GM23338 (cell line): ENCODE measurements around the gene PPFIA4. TPM values are rescaled to one million over a fixed set of nuclear protein-coding genes. Genes with fewer than 3 reads are reported as not detected.

ENCODE experiments used
- ATAC-seq: fragments of 200-7000 bp; cut with Tn5 transposase; 3 replicates; pipeline ENCODE4 v1.9.1; 2020
- DNase-seq: peaks from one replicate; pipeline ENCODE4 v3.0.0-alpha.2; 2015; ENCODE audit warnings: low spot score
- H2AFZ ChIP-seq: fragments of 200-600 bp; sonication (generic); 2 replicates; pipeline ENCODE4 v1.8.0; 2016; ENCODE audit warnings: antibody characterized with exemption, mild to moderate bottlenecking, moderate library complexity
- H3F3A ChIP-seq: fragments of 200-600 bp; sonication (generic); replicated peaks from 2 replicates; pipeline ENCODE4 v1.8.0; 2017; ENCODE audit warnings: antibody characterized with exemption, mixed run types, low read depth
- H3K27ac ChIP-seq: fragments of 200-600 bp; sonication (generic); 2 replicates; pipeline ENCODE4 v1.6.1; 2016; ENCODE audit warnings: low read depth
- H3K27me3 ChIP-seq: fragments of 200-600 bp; sonication (generic); 2 replicates; pipeline ENCODE4 v1.8.0; 2016; ENCODE audit warnings: mild to moderate bottlenecking, mixed run types, moderate library complexity; ENCODE audit not compliant: insufficient read depth
- H3K36me3 ChIP-seq: fragments of 200-600 bp; sonication (generic); 2 replicates; pipeline ENCODE4 v1.8.0; 2016; ENCODE audit warnings: mild to moderate bottlenecking; ENCODE audit not compliant: insufficient read depth
- H3K4me1 ChIP-seq: fragments of 200-600 bp; sonication (generic); 2 replicates; pipeline ENCODE4 v1.8.0; 2016; ENCODE audit warnings: mild to moderate bottlenecking, moderate library complexity; ENCODE audit not compliant: insufficient read depth
- H3K4me2 ChIP-seq: fragments of 200-600 bp; sonication (generic); 2 replicates; pipeline ENCODE4 v1.7.1; 2017; ENCODE audit warnings: mixed run types
- H3K4me3 ChIP-seq: fragments of 200-600 bp; sonication (generic); 2 replicates; pipeline ENCODE4 v1.6.1; 2016; ENCODE audit warnings: mixed run types
- H3K79me2 ChIP-seq: fragments of 200-600 bp; sonication (generic); replicated peaks from 2 replicates; pipeline ENCODE4 v1.8.0; 2017; ENCODE audit warnings: mild to moderate bottlenecking; ENCODE audit not compliant: insufficient read depth
- H3K9me2 ChIP-seq: fragments of 200-600 bp; sonication (generic); 2 replicates; pipeline ENCODE4 v1.8.0; 2017; ENCODE audit not compliant: insufficient read depth
- H4K20me1 ChIP-seq: fragments of 200-600 bp; sonication (generic); replicated peaks from 2 replicates; pipeline ENCODE4 v1.8.0; 2017; ENCODE audit warnings: mild to moderate bottlenecking; ENCODE audit not compliant: insufficient read depth
- H3K27ac Mint-ChIP-seq: 2 replicates; pipeline ENCODE4 v1.8.0; 2020; ENCODE audit warnings: inconsistent platforms, mild to moderate bottlenecking, moderate library complexity, mixed read lengths
- H3K27me3 Mint-ChIP-seq: 3 replicates; pipeline ENCODE4 v1.8.0; 2022; ENCODE audit warnings: low read depth, mild to moderate bottlenecking, moderate library complexity, mixed read lengths, inconsistent platforms; ENCODE audit not compliant: insufficient read depth, poor library complexity
- H3K36me3 Mint-ChIP-seq: 3 replicates; pipeline ENCODE4 v1.8.0; 2021; ENCODE audit warnings: low read depth, mild to moderate bottlenecking, inconsistent platforms, moderate library complexity, mixed read lengths
- H3K4me1 Mint-ChIP-seq: 3 replicates; pipeline ENCODE4 v1.8.0; 2020; ENCODE audit warnings: mild to moderate bottlenecking, inconsistent platforms, mixed read lengths
- H3K4me3 Mint-ChIP-seq: 3 replicates; pipeline ENCODE4 v1.8.0; 2021; ENCODE audit warnings: moderate library complexity, mild to moderate bottlenecking, inconsistent platforms, mixed read lengths
- H3K9me3 Mint-ChIP-seq: 3 replicates; pipeline ENCODE4 v1.8.0; 2020; ENCODE audit warnings: moderate library complexity, mild to moderate bottlenecking, inconsistent platforms, mixed read lengths
- CREB1 ChIP-seq: fragments of 250-450 bp; sonication (Bioruptor Pico); IDR thresholded peaks from 2 replicates; pipeline ENCODE4 v1.5.0; 2020; ENCODE audit warnings: low read depth, mild to moderate bottlenecking, moderate library complexity
- EZH2 ChIP-seq: fragments of 200-600 bp; sonication (generic); IDR thresholded peaks from one replicate; pipeline ENCODE4 v1.8.0; 2017; ENCODE audit warnings: antibody characterized with exemption, mild to moderate bottlenecking, low read depth; ENCODE audit not compliant: unreplicated experiment
- EZH2phosphoT487 ChIP-seq: fragments of 200-600 bp; sonication (generic); IDR thresholded peaks from one replicate; pipeline ENCODE4 v1.8.1; 2018; ENCODE audit warnings: antibody characterized with exemption; ENCODE audit not compliant: unreplicated experiment
- JUNB ChIP-seq: IDR thresholded peaks from one replicate; pipeline ENCODE4 v1.6.1; 2016; ENCODE audit warnings: antibody characterized with exemption; ENCODE audit not compliant: unreplicated experiment
- NANOG ChIP-seq: IDR thresholded peaks from 2 replicates; pipeline ENCODE4 v1.6.1; 2016; ENCODE audit warnings: antibody characterized with exemption, borderline replicate concordance
- POLR2AphosphoS5 ChIP-seq: IDR thresholded peaks from 2 replicates; pipeline ENCODE4 v1.6.1; 2016; ENCODE audit warnings: antibody characterized with exemption, low read depth
- STAT1 ChIP-seq: IDR thresholded peaks from one replicate; pipeline ENCODE4 v1.6.1; 2016; ENCODE audit warnings: antibody characterized with exemption; ENCODE audit not compliant: unreplicated experiment
- ZNF114 ChIP-seq: fragments of 250-450 bp; sonication (Bioruptor Pico); IDR thresholded peaks from 2 replicates; pipeline ENCODE4 v1.5.0; 2020; ENCODE audit warnings: mild to moderate bottlenecking, moderate library complexity
- ZNF331 ChIP-seq: fragments of 250-450 bp; sonication (Bioruptor Pico); IDR thresholded peaks from 2 replicates; pipeline ENCODE4 v1.5.0; 2020; ENCODE audit warnings: low read depth, mild to moderate bottlenecking, moderate library complexity
- polyA plus RNA-seq: library from polyadenylated mRNA; unstranded; fragments of >200 nt; fragmentation: Nextera tagmentation; extraction: Ambion mirVana; gene quantifications from 2 replicates; pipeline ENCODE4 v1.2.1, GENCODE V29; 2016
- total RNA-seq: library from RNA; depleted of rRNA; stranded (reverse); fragments of >200 nt; shearing (Covaris generic); gene quantifications from 2 replicates; pipeline ENCODE4 v1.2.3, GENCODE V29; 2014
- TF ChIP-seq, protein P1 (sequence below): fragments of 250-450 bp; sonication (Bioruptor Pico); IDR thresholded peaks from 2 replicates; pipeline ENCODE4 v1.5.0; 2020; ENCODE audit warnings: mild to moderate bottlenecking, moderate library complexity
- TF ChIP-seq, protein P2 (sequence below): IDR thresholded peaks from one replicate; pipeline ENCODE4 v1.6.1; 2018; ENCODE audit warnings: antibody characterized with exemption; ENCODE audit not compliant: unreplicated experiment
- TF ChIP-seq, protein P3 (sequence below), 2 experiments: fragments of 200-600 bp in 1 of 2; sonication (generic) in 1 of 2; conservative IDR thresholded peaks; 2 replicates each; pipeline versions ENCODE4 v1.5.1 to v1.6.1; 2016 to 2017; ENCODE audit warnings: antibody characterized with exemption in 2 of 2, low read depth in 2 of 2, mild to moderate bottlenecking in 2 of 2, moderate library complexity in 1 of 2
- TF ChIP-seq, protein P4 (sequence below): IDR thresholded peaks from 2 replicates; pipeline ENCODE4 v1.6.1; 2016; ENCODE audit warnings: antibody characterized with exemption

The PPFIA4 gene
- total and polyA plus RNA-seq, 2 experiments from 2014 or later = 1.3 to 7.6 TPM

DNA sequence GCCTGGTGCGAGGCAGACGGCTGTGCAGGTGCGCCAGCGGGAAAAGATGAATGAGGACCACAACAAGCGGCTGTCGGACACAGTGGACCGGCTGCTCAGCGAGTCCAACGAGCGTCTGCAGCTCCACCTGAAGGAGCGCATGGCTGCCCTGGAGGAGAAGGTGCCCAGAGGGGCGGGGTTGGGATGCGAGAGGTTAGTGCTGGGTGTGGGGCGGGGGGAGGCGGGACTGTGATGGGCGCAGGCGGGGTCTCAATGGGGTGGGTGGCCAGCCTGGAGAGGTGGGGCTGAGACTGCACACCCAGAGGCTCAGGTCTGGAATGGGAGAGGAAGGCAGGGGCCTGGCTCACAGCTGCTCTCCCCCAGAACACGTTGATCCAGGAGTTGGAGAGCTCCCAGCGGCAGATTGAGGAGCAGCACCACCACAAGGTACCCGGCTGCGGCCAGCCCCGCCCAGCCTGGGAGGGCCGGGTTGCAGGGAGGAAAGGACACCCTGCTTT, 22.3 kb downstream of the PPFIA4 start:
- H2AFZ ChIP-seq = peak overlapping the region; percentile 85; the same call in 1 of the 2 replicates
- H3K4me1 Mint-ChIP-seq = peaks cover 41% of the 10 kb centered on the region
- no peaks in the 10 kb centered on the region; the same call in 2 of the 3 replicates for H3K9me3 Mint-ChIP-seq
- H3K4me2 ChIP-seq = peak overlapping the region; percentile 43; the same call in 1 of the 2 replicates
- no peaks in the 10 kb centered on the region; the same call in 2 of the 3 replicates for H3K36me3 Mint-ChIP-seq
- DNase-seq (peak; percentile 84), ATAC-seq (peak; percentile 94)
- H3K79me2 ChIP-seq = no peaks in the 10 kb centered on the region
- no peak overlapping the region for H3K4me3 Mint-ChIP-seq
- H3K4me3 ChIP-seq = 0 out of 2 replicates have a peak overlapping the region, but pooled peaks have one; percentile 26
- TF ChIP-seq NANOG (no peak), STAT1 (no peak), CREB1 (CRISPR knock-in tag) (no peak), JUNB (no peak), ZNF114 (CRISPR knock-in tag) (no peak), POLR2AphosphoS5 (no peak), EZH2 (no peak), ZNF331 (CRISPR knock-in tag) (no peak), EZH2phosphoT487 (no peak)
- TF ChIP-seq, protein P1, sequence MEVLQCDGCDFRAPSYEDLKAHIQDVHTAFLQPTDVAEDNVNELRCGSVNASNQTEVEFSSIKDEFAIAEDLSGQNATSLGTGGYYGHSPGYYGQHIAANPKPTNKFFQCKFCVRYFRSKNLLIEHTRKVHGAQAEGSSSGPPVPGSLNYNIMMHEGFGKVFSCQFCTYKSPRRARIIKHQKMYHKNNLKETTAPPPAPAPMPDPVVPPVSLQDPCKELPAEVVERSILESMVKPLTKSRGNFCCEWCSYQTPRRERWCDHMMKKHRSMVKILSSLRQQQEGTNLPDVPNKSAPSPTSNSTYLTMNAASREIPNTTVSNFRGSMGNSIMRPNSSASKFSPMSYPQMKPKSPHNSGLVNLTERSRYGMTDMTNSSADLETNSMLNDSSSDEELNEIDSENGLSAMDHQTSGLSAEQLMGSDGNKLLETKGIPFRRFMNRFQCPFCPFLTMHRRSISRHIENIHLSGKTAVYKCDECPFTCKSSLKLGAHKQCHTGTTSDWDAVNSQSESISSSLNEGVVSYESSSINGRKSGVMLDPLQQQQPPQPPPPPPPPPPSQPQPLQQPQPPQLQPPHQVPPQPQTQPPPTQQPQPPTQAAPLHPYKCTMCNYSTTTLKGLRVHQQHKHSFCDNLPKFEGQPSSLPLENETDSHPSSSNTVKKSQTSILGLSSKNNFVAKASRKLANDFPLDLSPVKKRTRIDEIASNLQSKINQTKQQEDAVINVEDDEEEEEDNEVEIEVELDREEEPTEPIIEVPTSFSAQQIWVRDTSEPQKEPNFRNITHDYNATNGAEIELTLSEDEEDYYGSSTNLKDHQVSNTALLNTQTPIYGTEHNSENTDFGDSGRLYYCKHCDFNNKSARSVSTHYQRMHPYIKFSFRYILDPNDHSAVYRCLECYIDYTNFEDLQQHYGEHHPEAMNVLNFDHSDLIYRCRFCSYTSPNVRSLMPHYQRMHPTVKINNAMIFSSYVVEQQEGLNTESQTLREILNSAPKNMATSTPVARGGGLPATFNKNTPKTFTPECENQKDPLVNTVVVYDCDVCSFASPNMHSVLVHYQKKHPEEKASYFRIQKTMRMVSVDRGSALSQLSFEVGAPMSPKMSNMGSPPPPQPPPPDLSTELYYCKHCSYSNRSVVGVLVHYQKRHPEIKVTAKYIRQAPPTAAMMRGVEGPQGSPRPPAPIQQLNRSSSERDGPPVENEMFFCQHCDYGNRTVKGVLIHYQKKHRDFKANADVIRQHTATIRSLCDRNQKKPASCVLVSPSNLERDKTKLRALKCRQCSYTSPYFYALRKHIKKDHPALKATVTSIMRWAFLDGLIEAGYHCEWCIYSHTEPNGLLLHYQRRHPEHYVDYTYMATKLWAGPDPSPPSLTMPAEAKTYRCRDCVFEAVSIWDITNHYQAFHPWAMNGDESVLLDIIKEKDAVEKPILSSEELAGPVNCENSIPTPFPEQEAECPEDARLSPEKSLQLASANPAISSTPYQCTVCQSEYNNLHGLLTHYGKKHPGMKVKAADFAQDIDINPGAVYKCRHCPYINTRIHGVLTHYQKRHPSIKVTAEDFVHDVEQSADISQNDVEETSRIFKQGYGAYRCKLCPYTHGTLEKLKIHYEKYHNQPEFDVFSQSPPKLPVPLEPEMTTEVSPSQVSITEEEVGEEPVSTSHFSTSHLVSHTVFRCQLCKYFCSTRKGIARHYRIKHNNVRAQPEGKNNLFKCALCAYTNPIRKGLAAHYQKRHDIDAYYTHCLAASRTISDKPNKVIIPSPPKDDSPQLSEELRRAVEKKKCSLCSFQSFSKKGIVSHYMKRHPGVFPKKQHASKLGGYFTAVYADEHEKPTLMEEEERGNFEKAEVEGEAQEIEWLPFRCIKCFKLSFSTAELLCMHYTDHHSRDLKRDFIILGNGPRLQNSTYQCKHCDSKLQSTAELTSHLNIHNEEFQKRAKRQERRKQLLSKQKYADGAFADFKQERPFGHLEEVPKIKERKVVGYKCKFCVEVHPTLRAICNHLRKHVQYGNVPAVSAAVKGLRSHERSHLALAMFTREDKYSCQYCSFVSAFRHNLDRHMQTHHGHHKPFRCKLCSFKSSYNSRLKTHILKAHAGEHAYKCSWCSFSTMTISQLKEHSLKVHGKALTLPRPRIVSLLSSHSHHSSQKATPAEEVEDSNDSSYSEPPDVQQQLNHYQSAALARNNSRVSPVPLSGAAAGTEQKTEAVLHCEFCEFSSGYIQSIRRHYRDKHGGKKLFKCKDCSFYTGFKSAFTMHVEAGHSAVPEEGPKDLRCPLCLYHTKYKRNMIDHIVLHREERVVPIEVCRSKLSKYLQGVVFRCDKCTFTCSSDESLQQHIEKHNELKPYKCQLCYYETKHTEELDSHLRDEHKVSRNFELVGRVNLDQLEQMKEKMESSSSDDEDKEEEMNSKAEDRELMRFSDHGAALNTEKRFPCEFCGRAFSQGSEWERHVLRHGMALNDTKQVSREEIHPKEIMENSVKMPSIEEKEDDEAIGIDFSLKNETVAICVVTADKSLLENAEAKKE (CRISPR knock-in tag) = no peak
- TF ChIP-seq, protein P2, sequence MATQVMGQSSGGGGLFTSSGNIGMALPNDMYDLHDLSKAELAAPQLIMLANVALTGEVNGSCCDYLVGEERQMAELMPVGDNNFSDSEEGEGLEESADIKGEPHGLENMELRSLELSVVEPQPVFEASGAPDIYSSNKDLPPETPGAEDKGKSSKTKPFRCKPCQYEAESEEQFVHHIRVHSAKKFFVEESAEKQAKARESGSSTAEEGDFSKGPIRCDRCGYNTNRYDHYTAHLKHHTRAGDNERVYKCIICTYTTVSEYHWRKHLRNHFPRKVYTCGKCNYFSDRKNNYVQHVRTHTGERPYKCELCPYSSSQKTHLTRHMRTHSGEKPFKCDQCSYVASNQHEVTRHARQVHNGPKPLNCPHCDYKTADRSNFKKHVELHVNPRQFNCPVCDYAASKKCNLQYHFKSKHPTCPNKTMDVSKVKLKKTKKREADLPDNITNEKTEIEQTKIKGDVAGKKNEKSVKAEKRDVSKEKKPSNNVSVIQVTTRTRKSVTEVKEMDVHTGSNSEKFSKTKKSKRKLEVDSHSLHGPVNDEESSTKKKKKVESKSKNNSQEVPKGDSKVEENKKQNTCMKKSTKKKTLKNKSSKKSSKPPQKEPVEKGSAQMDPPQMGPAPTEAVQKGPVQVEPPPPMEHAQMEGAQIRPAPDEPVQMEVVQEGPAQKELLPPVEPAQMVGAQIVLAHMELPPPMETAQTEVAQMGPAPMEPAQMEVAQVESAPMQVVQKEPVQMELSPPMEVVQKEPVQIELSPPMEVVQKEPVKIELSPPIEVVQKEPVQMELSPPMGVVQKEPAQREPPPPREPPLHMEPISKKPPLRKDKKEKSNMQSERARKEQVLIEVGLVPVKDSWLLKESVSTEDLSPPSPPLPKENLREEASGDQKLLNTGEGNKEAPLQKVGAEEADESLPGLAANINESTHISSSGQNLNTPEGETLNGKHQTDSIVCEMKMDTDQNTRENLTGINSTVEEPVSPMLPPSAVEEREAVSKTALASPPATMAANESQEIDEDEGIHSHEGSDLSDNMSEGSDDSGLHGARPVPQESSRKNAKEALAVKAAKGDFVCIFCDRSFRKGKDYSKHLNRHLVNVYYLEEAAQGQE = peak; percentile 43
- TF ChIP-seq, protein P3, sequence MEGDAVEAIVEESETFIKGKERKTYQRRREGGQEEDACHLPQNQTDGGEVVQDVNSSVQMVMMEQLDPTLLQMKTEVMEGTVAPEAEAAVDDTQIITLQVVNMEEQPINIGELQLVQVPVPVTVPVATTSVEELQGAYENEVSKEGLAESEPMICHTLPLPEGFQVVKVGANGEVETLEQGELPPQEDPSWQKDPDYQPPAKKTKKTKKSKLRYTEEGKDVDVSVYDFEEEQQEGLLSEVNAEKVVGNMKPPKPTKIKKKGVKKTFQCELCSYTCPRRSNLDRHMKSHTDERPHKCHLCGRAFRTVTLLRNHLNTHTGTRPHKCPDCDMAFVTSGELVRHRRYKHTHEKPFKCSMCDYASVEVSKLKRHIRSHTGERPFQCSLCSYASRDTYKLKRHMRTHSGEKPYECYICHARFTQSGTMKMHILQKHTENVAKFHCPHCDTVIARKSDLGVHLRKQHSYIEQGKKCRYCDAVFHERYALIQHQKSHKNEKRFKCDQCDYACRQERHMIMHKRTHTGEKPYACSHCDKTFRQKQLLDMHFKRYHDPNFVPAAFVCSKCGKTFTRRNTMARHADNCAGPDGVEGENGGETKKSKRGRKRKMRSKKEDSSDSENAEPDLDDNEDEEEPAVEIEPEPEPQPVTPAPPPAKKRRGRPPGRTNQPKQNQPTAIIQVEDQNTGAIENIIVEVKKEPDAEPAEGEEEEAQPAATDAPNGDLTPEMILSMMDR (conservative IDR thresholded peaks at IDR 0.05; ENCODE audit: low read depth in 2 of 2) = peak in 1 of 2 experiments; percentile 25; a peak in 1 of 4 replicates
- TF ChIP-seq, protein P4, sequence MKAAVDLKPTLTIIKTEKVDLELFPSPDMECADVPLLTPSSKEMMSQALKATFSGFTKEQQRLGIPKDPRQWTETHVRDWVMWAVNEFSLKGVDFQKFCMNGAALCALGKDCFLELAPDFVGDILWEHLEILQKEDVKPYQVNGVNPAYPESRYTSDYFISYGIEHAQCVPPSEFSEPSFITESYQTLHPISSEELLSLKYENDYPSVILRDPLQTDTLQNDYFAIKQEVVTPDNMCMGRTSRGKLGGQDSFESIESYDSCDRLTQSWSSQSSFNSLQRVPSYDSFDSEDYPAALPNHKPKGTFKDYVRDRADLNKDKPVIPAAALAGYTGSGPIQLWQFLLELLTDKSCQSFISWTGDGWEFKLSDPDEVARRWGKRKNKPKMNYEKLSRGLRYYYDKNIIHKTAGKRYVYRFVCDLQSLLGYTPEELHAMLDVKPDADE = no peak
- H3F3A ChIP-seq = 0 out of 2 replicates have a peak, but pooled peaks cover 5% of the 10 kb centered on the region
- H3K27me3 ChIP-seq = no peaks in the 10 kb centered on the region
- H4K20me1 ChIP-seq = no peaks in the 10 kb centered on the region
- no peaks in the 10 kb centered on the region for H3K9me2 ChIP-seq
- H3K27me3 Mint-ChIP-seq = peaks cover 11% of the 10 kb centered on the region
- no peak overlapping the region for H3K27ac Mint-ChIP-seq
- H3K36me3 ChIP-seq = no peaks in the 10 kb centered on the region
- peaks cover 25% of the 10 kb centered on the region for H3K4me1 ChIP-seq
- no peak overlapping the region for H3K27ac ChIP-seq
